GM12891 (cell line): ENCODE results near the gene ABCB1.

ENCODE experiments used
- PAX5 ChIP-seq: IDR thresholded peaks from 2 replicates; pipeline ENCODE4 v1.6.1; 2011; ENCODE audit warnings: low read length, moderate library complexity, mild to moderate bottlenecking; ENCODE audit not compliant: insufficient read depth, severe bottlenecking
- POLR2AphosphoS5 ChIP-seq: IDR thresholded peaks from 2 replicates; pipeline ENCODE4 v1.6.1; 2011; ENCODE audit warnings: low read depth, low read length, control low read depth

DNA sequence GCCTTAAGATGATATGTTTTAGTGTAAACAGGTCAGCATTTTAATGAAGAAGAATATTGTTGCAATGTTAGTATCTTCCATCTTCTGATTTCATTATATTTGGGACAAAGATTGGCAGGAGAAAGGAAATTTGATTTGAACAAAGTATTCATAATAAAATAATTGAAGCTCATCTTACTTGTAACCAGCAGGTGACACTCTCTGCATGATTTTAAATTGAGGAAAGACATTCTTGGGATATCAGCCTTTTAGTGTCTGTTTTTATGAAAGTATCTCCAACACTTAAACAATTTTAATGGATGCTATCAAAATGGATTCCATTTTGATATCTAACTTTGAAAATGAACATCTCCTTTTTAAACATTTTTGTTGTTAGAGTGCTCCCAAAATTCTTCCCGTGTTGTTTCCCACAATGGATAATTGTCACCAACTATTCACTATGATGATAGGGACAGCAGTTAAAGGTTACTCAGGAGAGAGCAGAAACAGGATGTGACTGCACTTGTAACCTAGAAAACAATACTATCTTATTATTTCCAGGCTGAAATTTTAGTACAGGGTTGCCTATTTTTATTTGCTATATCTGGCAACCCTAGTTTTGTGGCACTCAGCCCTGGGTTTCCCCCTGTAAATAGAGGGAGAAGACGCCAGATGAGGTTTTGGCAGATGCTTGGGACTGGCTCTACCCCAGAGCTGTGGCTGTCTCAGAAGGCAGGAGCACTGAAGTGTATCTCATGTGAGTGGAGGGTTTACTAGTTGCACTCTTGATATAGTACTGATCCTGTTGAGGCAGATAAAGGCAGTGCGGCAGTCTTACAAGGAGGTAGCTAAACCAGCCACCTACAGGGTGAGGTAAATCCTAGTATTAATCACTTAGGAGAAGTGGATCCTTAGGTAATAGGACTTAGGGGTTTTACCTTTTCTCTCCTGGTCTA, 94.2 kb downstream of the ABCB1 start:
- TF ChIP-seq POLR2AphosphoS5 (no peak), PAX5 (no peak)
